K562 (cell line): ENCODE data around the gene FIZ1. TPM values are rescaled to one million over a fixed set of nuclear protein-coding genes. Genes with fewer than 3 reads are reported as not detected.

ENCODE experiments used
- ATF7 ChIP-seq: fragments of 450-650 bp; IDR thresholded peaks from 2 replicates; pipeline ENCODE4 v1.7.1; 2014; ENCODE audit warnings: mild to moderate bottlenecking, moderate library complexity
- CXXC5 ChIP-seq: fragments of 250-450 bp; sonication (Bioruptor Pico); IDR thresholded peaks from 2 replicates; pipeline ENCODE4 v1.8.0; 2022; ENCODE audit warnings: inconsistent platforms, mild to moderate bottlenecking, moderate library complexity
- EWSR1 ChIP-seq: fragments of 450-650 bp; IDR thresholded peaks from 2 replicates; pipeline ENCODE4 v1.6.1; 2018; ENCODE audit warnings: borderline replicate concordance, mild to moderate bottlenecking, low read depth, moderate library complexity; ENCODE audit not compliant: partially characterized antibody
- KLF10 ChIP-seq: fragments of 250-450 bp; sonication (Bioruptor Pico); IDR thresholded peaks from 2 replicates; pipeline ENCODE4 v1.6.1; 2021; ENCODE audit warnings: matching md5 sums
- LCOR ChIP-seq: sonication (generic); formaldehyde crosslinking; IDR thresholded peaks from 2 replicates; pipeline ENCODE4 v1.8.0; 2022; ENCODE audit warnings: mild to moderate bottlenecking, missing genetic modification reagents
- NBN ChIP-seq: fragments of 450-650 bp; IDR thresholded peaks from 2 replicates; pipeline ENCODE4 v1.6.1; 2016; ENCODE audit warnings: low read depth, mild to moderate bottlenecking
- TAF9B ChIP-seq: fragments of 450-650 bp; IDR thresholded peaks from 2 replicates; pipeline ENCODE4 v1.6.1; 2018; ENCODE audit warnings: mild to moderate bottlenecking; ENCODE audit not compliant: partially characterized antibody
- TEAD2 ChIP-seq: fragments of 450-650 bp; IDR thresholded peaks from 2 replicates; pipeline ENCODE4 v1.6.1; 2016; ENCODE audit warnings: missing genetic modification characterization, control low read depth, missing compliant biosample characterization
- polyA plus RNA-seq, 8 experiments: library from polyadenylated mRNA; depleted of rRNA in 4 of 8; stranded (reverse) in 5 of 8; unstranded in 3 of 8; fragments of >200 nt; fragmentation: Nextera tagmentation in 2 of 8; fragmentation: Illumina TruSeq in 1 of 8; extraction: Ambion mirVana in 2 of 8; extraction: Trizol in 1 of 8; gene quantifications; 2 replicates each; pipeline versions ENCODE4 v1.2.1 to v1.2.3, GENCODE V29; 2011 to 2014; ENCODE audit warnings: inconsistent platforms in 1 of 8, missing spikeins in 1 of 8
- total RNA-seq, 7 experiments: library from RNA; depleted of rRNA in 6 of 7; stranded (reverse); fragments of >200 nt in 6 of 7; fragmentation: Illumina TruSeq in 2 of 7; extraction: Trizol in 2 of 7; gene quantifications; 2 replicates each; pipeline versions ENCODE4 v1.2.1 to v1.2.3, GENCODE V29; 2011 to 2021; ENCODE audit warnings: low replicate concordance in 1 of 7
- TF ChIP-seq, protein P1 (sequence below): fragments of 450-650 bp; conservative IDR thresholded peaks from 2 replicates; pipeline ENCODE4 v1.6.1; 2016; ENCODE audit warnings: missing genetic modification characterization, low read depth, mild to moderate bottlenecking, control low read depth, missing compliant biosample characterization
- TF ChIP-seq, protein P2 (sequence below): fragments of 450-650 bp; IDR thresholded peaks from 2 replicates; pipeline ENCODE4 v1.6.1; 2018; ENCODE audit not compliant: partially characterized antibody
- TF ChIP-seq, protein P3 (sequence below), 2 experiments: fragments of 450-650 bp in 1 of 2; IDR thresholded peaks; 2 replicates each; pipeline ENCODE4 v1.6.1; 2011 to 2017; ENCODE audit warnings: low read depth in 2 of 2, antibody characterized with exemption in 1 of 2, borderline replicate concordance in 1 of 2, low read length in 1 of 2, mild to moderate bottlenecking in 1 of 2, mixed read lengths in 1 of 2; ENCODE audit not compliant: control insufficient read depth in 1 of 2
- TF ChIP-seq, protein P4 (sequence below), 2 experiments: IDR thresholded peaks in 1 of 2; conservative IDR thresholded peaks in 1 of 2; 2 replicates each; pipeline ENCODE4 v1.6.1; 2016; ENCODE audit warnings: low read depth in 2 of 2, mild to moderate bottlenecking in 1 of 2, missing compliant biosample characterization in 1 of 2, missing genetic modification characterization in 1 of 2, moderate library complexity in 1 of 2

The FIZ1 gene
- total and polyA plus RNA-seq, 9 of the 15 experiments (the other 6 are each of a cell fraction or from before 2014, with no cell fraction given): 0.79 to 17.5 (median 5.5) TPM

DNA sequence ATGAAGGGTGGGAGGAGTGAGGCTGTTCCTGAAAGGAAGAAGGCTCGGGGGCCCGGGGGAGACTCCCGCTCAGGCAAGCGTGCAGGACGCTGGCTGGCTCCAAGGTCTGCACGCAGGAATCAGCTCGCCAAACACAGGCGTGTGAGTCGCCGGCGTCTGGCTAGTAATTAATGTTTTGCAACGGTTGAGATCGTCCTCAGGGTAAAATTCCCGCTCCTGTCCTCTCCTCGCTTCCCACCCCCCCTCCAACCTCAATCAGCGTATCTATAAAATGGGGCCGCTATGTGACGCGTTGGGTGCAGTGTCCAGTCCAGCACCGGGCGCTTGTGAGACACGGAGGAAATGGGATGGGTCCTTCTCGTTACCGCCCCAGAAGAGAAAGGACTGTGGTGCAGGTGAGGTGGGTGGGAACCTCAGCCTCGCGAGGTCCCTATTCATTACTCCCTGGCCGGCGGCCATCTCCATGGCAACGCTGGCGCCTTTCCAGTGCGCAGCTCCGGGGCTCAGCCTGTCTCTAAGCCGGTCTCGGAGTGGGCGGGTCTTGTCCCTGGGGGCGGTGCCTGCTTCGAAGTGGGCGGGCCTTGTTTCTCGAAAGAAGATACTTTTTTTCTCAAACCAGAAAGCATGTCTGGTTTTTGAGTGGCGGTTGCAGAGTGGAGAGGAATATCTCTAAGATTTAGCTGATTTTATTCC lies 12.2 kb downstream of the FIZ1 start (continued):
- TF ChIP-seq, protein P1, sequence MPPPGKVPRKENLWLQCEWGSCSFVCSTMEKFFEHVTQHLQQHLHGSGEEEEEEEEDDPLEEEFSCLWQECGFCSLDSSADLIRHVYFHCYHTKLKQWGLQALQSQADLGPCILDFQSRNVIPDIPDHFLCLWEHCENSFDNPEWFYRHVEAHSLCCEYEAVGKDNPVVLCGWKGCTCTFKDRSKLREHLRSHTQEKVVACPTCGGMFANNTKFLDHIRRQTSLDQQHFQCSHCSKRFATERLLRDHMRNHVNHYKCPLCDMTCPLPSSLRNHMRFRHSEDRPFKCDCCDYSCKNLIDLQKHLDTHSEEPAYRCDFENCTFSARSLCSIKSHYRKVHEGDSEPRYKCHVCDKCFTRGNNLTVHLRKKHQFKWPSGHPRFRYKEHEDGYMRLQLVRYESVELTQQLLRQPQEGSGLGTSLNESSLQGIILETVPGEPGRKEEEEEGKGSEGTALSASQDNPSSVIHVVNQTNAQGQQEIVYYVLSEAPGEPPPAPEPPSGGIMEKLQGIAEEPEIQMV (tag): no peak
- TF ChIP-seq, protein P2, sequence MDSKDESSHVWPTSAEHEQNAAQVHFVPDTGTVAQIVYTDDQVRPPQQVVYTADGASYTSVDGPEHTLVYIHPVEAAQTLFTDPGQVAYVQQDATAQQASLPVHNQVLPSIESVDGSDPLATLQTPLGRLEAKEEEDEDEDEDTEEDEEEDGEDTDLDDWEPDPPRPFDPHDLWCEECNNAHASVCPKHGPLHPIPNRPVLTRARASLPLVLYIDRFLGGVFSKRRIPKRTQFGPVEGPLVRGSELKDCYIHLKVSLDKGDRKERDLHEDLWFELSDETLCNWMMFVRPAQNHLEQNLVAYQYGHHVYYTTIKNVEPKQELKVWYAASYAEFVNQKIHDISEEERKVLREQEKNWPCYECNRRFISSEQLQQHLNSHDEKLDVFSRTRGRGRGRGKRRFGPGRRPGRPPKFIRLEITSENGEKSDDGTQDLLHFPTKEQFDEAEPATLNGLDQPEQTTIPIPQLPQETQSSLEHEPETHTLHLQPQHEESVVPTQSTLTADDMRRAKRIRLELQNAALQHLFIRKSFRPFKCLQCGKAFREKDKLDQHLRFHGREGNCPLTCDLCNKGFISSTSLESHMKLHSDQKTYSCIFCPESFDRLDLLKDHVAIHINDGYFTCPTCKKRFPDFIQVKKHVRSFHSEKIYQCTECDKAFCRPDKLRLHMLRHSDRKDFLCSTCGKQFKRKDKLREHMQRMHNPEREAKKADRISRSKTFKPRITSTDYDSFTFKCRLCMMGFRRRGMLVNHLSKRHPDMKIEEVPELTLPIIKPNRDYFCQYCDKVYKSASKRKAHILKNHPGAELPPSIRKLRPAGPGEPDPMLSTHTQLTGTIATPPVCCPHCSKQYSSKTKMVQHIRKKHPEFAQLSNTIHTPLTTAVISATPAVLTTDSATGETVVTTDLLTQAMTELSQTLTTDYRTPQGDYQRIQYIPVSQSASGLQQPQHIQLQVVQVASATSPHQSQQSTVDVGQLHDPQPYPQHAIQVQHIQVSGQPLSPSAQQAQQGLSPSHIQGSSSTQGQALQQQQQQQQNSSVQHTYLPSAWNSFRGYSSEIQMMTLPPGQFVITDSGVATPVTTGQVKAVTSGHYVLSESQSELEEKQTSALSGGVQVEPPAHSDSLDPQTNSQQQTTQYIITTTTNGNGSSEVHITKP: no peak
- TF ChIP-seq TEAD2 (tag) (no peak), EWSR1 (no peak), ATF7 (peak; percentile 28; the same call in 1 of the 2 replicates), CXXC5 (CRISPR knock-in tag) (peak; percentile 25; the same call in 1 of the 2 replicates), KLF10 (CRISPR knock-in tag) (no peak), TAF9B (no peak), NBN (no peak), LCOR (CRISPR knock-in tag) (no peak)
- TF ChIP-seq, protein P3, sequence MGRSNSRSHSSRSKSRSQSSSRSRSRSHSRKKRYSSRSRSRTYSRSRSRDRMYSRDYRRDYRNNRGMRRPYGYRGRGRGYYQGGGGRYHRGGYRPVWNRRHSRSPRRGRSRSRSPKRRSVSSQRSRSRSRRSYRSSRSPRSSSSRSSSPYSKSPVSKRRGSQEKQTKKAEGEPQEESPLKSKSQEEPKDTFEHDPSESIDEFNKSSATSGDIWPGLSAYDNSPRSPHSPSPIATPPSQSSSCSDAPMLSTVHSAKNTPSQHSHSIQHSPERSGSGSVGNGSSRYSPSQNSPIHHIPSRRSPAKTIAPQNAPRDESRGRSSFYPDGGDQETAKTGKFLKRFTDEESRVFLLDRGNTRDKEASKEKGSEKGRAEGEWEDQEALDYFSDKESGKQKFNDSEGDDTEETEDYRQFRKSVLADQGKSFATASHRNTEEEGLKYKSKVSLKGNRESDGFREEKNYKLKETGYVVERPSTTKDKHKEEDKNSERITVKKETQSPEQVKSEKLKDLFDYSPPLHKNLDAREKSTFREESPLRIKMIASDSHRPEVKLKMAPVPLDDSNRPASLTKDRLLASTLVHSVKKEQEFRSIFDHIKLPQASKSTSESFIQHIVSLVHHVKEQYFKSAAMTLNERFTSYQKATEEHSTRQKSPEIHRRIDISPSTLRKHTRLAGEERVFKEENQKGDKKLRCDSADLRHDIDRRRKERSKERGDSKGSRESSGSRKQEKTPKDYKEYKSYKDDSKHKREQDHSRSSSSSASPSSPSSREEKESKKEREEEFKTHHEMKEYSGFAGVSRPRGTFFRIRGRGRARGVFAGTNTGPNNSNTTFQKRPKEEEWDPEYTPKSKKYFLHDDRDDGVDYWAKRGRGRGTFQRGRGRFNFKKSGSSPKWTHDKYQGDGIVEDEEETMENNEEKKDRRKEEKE (IDR thresholded peaks at IDR 0.05; ENCODE audit: borderline replicate concordance in 1 of 2, control insufficient read depth in 1 of 2, low read depth in 2 of 2, low read length in 1 of 2): no peak
- TF ChIP-seq, protein P4, sequence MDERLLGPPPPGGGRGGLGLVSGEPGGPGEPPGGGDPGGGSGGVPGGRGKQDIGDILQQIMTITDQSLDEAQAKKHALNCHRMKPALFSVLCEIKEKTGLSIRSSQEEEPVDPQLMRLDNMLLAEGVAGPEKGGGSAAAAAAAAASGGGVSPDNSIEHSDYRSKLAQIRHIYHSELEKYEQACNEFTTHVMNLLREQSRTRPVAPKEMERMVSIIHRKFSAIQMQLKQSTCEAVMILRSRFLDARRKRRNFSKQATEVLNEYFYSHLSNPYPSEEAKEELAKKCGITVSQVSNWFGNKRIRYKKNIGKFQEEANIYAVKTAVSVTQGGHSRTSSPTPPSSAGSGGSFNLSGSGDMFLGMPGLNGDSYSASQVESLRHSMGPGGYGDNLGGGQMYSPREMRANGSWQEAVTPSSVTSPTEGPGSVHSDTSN (CRISPR knock-in tag; IDR thresholded peaks at IDR 0.05; ENCODE audit: low read depth): no peak
- TF ChIP-seq, protein P4 (tag; conservative IDR thresholded peaks at IDR 0.05; ENCODE audit: low read depth): 0 out of 2 replicates have a peak, but pooled peaks have one; percentile 12
